GM19455 (cell line): Measurements from ENCODE around the gene CAT.

Source experiments
- ATAC-seq: cut with Tn5 transposase; IDR thresholded peaks from one replicate; pipeline ENCODE4 v1.9.1; 2021; ENCODE audit not compliant: unreplicated experiment

The CAT gene

GRCh38 chr11:34458525-34458924, 19.8 kb downstream of the CAT start:
- no peak for ATAC-seq

- no peak for ATAC-seq
Measured at GRCh38 chr11:34459507-34460162, 20.9 kb downstream of the CAT start.

GRCh38 chr11:34460278-34460677, 21.5 kb downstream of the CAT start:
- no peak for ATAC-seq

GRCh38 chr11:34461215-34461614, 22.5 kb downstream of the CAT start:
- no peak for ATAC-seq

GRCh38 chr11:34464591-34465051, 25.9 kb downstream of the CAT start:
- no peak for ATAC-seq

GRCh38 chr11:34466802-34467488, 28.2 kb downstream of the CAT start:
- no peak for ATAC-seq

- ATAC-seq, result no peak
Measured at GRCh38 chr11:34468209-34468841, 29.6 kb downstream of the CAT start.

- no peak for ATAC-seq
Measured at GRCh38 chr11:34473603-34474169, 35.0 kb downstream of the CAT start.

GRCh38 chr11:34475656-34476055, 36.9 kb downstream of the CAT start:
- no peak for ATAC-seq

- no peak for ATAC-seq
Measured at GRCh38 chr11:34476849-34477248, 38.1 kb downstream of the CAT start.

- ATAC-seq, result no peak
Measured at GRCh38 chr11:34478845-34479663, 40.3 kb downstream of the CAT start.

- no peak for ATAC-seq
Measured at GRCh38 chr11:34480314-34480713, 41.6 kb downstream of the CAT start.

GRCh38 chr11:34481307-34481706, 42.6 kb downstream of the CAT start:
- ATAC-seq, result no peak

- no peak for ATAC-seq
Measured at GRCh38 chr11:34483106-34483874, 44.6 kb downstream of the CAT start.

- no peak for ATAC-seq
Measured at GRCh38 chr11:34487430-34487829, 48.7 kb downstream of the CAT start.

- ATAC-seq, result no peak
Measured at GRCh38 chr11:34488855-34489557, 50.3 kb downstream of the CAT start.

- no peak for ATAC-seq
Measured at GRCh38 chr11:34490304-34490703, 51.6 kb downstream of the CAT start.

- ATAC-seq, result no peak
Measured at GRCh38 chr11:34492806-34493414, 54.2 kb downstream of the CAT start.

- no peak for ATAC-seq
Measured at GRCh38 chr11:34493468-34493867, 54.7 kb downstream of the CAT start.
